ENCODE results near the gene SH3RF2.
"Not testable (repeated sequence)": the region's sequence is repeated elsewhere in the genome, so short reads cannot be mapped to it uniquely, and the experiment has no call there.

- TF ChIP-seq, protein P1, sequence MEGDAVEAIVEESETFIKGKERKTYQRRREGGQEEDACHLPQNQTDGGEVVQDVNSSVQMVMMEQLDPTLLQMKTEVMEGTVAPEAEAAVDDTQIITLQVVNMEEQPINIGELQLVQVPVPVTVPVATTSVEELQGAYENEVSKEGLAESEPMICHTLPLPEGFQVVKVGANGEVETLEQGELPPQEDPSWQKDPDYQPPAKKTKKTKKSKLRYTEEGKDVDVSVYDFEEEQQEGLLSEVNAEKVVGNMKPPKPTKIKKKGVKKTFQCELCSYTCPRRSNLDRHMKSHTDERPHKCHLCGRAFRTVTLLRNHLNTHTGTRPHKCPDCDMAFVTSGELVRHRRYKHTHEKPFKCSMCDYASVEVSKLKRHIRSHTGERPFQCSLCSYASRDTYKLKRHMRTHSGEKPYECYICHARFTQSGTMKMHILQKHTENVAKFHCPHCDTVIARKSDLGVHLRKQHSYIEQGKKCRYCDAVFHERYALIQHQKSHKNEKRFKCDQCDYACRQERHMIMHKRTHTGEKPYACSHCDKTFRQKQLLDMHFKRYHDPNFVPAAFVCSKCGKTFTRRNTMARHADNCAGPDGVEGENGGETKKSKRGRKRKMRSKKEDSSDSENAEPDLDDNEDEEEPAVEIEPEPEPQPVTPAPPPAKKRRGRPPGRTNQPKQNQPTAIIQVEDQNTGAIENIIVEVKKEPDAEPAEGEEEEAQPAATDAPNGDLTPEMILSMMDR (IDR thresholded peaks at IDR 0.05), result not testable (repeated sequence)
- TF ChIP-seq EZH2 (IDR thresholded peaks at IDR 0.05; ENCODE audit: borderline replicate concordance, insufficient read depth, low read depth, low read length, poor library complexity, severe bottlenecking), result not testable (repeated sequence)
Measured at GRCh38 chr5:145891378-145891777, 45.0 kb upstream of the SH3RF2 start.

All from B cell (primary cell).